ENCODE measurements around the gene CADM2. TPM values are rescaled to one million over a fixed set of nuclear protein-coding genes. Genes with fewer than 3 reads are reported as not detected.

The CADM2 gene
- total RNA-seq, 2 experiments from 2014 or later: not detected

DNA sequence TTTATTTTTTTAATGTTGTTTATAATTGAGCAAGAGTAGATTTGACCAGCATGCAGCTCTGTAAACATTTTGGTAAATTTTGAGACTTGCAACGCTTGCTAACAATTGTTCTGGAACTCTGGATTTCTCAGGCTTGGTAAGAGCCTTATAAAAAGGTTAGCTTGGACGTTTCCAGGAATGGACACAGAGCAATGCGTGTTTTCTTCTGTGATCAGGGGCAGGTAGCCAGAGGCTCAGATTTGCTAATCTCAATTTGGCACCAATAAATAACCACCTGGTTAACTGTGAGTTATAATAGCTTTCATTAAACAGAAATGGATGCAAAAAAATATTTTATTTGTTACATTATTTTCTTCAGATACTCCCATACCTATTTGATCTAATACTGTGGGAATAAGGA lies 39.8 kb downstream of the CADM2 start:
- no peak for DNase-seq
- Mint-ChIP-seq H3K27me3 (no peaks in the 10 kb centered on the region), H3K9me3 (no peaks in the 10 kb centered on the region), H3K4me3 (no peak overlapping the region), H3K27ac (no peak overlapping the region), H3K36me3 (ENCODE audit: low read depth) (no peaks in the 10 kb centered on the region), H3K4me1 (no peaks in the 10 kb centered on the region)
- ChIA-PET CTCF (no interaction called here), POLR2A (no interaction called here)

GRCh38 chr3:85003479-85003878 lies 44.7 kb downstream of the CADM2 start:
- Mint-ChIP-seq H3K4me3 (no peak overlapping the region), H3K9me3 (no peaks in the 10 kb centered on the region), H3K27ac (no peak overlapping the region), H3K27me3 (no peaks in the 10 kb centered on the region), H3K4me1 (no peaks in the 10 kb centered on the region), H3K36me3 (ENCODE audit: low read depth) (no peaks in the 10 kb centered on the region)
- ChIA-PET POLR2A (no interaction called here), CTCF (no interaction called here)
- DNase-seq: no peak

GRCh38 chr3:85004147-85004546 lies 45.4 kb downstream of the CADM2 start:
- DNase-seq: no peak
- POLR2A ChIA-PET: no interaction called here
- CTCF ChIA-PET: no interaction called here
- H3K4me3 Mint-ChIP-seq: no peak overlapping the region
- no peaks in the 10 kb centered on the region for H3K9me3 Mint-ChIP-seq
- no peaks in the 10 kb centered on the region for H3K27me3 Mint-ChIP-seq
- H3K27ac Mint-ChIP-seq: no peak overlapping the region
- no peaks in the 10 kb centered on the region for H3K36me3 Mint-ChIP-seq (ENCODE audit: low read depth)
- no peaks in the 10 kb centered on the region for H3K4me1 Mint-ChIP-seq

DNA sequence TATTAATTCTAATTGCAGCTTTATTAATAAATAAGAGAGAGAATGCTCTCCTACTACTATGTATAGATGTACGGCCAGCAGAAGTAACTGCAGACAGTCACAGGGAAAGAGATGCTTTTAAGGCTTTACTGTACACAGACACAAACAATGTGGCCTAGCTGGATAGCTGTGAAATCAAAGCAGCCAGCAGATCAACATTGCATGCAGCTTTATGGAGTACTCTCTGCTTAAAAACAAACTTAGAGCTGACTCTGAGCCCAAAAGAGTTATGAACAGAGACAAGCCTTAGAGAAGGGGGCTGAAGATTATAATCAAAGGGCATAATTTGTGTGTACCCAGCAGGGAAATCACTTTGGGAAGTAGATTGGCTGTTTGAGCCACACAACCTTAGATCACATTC lies 47.2 kb downstream of the CADM2 start:
- Mint-ChIP-seq H3K36me3 (ENCODE audit: low read depth) (no peaks in the 10 kb centered on the region), H3K27ac (no peak overlapping the region), H3K9me3 (no peaks in the 10 kb centered on the region), H3K27me3 (no peaks in the 10 kb centered on the region), H3K4me1 (no peaks in the 10 kb centered on the region), H3K4me3 (no peak overlapping the region)
- ChIA-PET CTCF (no interaction called here), POLR2A (no interaction called here)
- no peak for DNase-seq

- no peaks in the 10 kb centered on the region for H3K4me1 Mint-ChIP-seq
- H3K27ac Mint-ChIP-seq: no peak overlapping the region
- H3K36me3 Mint-ChIP-seq (ENCODE audit: low read depth): no peaks in the 10 kb centered on the region
- ChIA-PET POLR2A (no interaction called here), CTCF (no interaction called here)
- H3K4me3 Mint-ChIP-seq: no peak overlapping the region
- H3K9me3 Mint-ChIP-seq: no peaks in the 10 kb centered on the region
- H3K27me3 Mint-ChIP-seq: no peaks in the 10 kb centered on the region
- no peak for DNase-seq
Measured at GRCh38 chr3:85007195-85008094, 48.7 kb downstream of the CADM2 start.

- no peak for DNase-seq
- Mint-ChIP-seq H3K4me1 (no peaks in the 10 kb centered on the region), H3K27ac (no peak overlapping the region), H3K36me3 (ENCODE audit: low read depth) (no peaks in the 10 kb centered on the region), H3K27me3 (no peaks in the 10 kb centered on the region), H3K9me3 (peaks cover 5% of the 10 kb centered on the region), H3K4me3 (no peak overlapping the region)
- POLR2A ChIA-PET: no interaction called here
- CTCF ChIA-PET: interaction anchor here (0.5 kb wide), 1 partner anchor 51 kb away, joined by 5 read pairs; no protein-coding TSS in a partner anchor
Measured at GRCh38 chr3:85020828-85021227, 62.0 kb downstream of the CADM2 start.

DNA sequence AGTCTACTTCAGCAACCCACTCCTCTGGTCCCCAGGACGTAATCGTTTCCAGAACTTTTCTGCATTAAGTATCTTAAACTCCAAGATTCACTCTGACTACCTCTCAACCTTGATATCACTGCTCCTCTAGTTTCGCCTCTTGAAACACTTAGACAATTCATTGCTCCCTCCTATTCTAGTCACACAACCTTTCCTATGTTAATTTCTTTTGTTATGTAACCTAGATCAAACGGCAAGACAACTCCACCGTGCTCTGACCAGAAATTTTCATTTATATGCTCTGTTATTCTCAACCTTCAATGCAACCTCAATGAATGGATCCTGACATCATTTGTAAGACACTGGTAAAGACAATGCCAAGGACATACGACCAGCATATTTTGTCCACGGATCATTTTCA lies 71.3 kb downstream of the CADM2 start:
- Mint-ChIP-seq H3K27me3 (no peaks in the 10 kb centered on the region), H3K36me3 (ENCODE audit: low read depth) (no peaks in the 10 kb centered on the region), H3K27ac (no peak overlapping the region), H3K9me3 (peaks cover 7% of the 10 kb centered on the region), H3K4me3 (no peak overlapping the region), H3K4me1 (no peaks in the 10 kb centered on the region)
- POLR2A ChIA-PET: no interaction called here
- CTCF ChIA-PET: no interaction called here
- no peak for DNase-seq

GRCh38 chr3:85037203-85037602 lies 78.4 kb downstream of the CADM2 start:
- no peaks in the 10 kb centered on the region for H3K4me1 Mint-ChIP-seq
- ChIA-PET POLR2A (no interaction called here), CTCF (no interaction called here)
- no peaks in the 10 kb centered on the region for H3K27me3 Mint-ChIP-seq
- H3K9me3 Mint-ChIP-seq: peaks cover 6% of the 10 kb centered on the region
- no peak overlapping the region for H3K27ac Mint-ChIP-seq
- H3K4me3 Mint-ChIP-seq: no peak overlapping the region
- DNase-seq: no peak
- no peaks in the 10 kb centered on the region for H3K36me3 Mint-ChIP-seq (ENCODE audit: low read depth)

- Mint-ChIP-seq H3K4me1 (no peaks in the 10 kb centered on the region), H3K27ac (no peak overlapping the region), H3K36me3 (ENCODE audit: low read depth) (no peaks in the 10 kb centered on the region), H3K27me3 (no peaks in the 10 kb centered on the region), H3K9me3 (peaks cover 12% of the 10 kb centered on the region), H3K4me3 (no peak overlapping the region)
- DNase-seq: no peak
- ChIA-PET POLR2A (no interaction called here), CTCF (no interaction called here)
Measured at GRCh38 chr3:85041001-85041400, 82.2 kb downstream of the CADM2 start.

- H3K4me1 Mint-ChIP-seq: no peaks in the 10 kb centered on the region
- CTCF ChIA-PET: no interaction called here
- H3K4me3 Mint-ChIP-seq: no peak overlapping the region
- peaks cover 12% of the 10 kb centered on the region for H3K9me3 Mint-ChIP-seq
- H3K36me3 Mint-ChIP-seq (ENCODE audit: low read depth): no peaks in the 10 kb centered on the region
- H3K27ac Mint-ChIP-seq: no peak overlapping the region
- DNase-seq: no peak
- H3K27me3 Mint-ChIP-seq: no peaks in the 10 kb centered on the region
- POLR2A ChIA-PET: no interaction called here
Measured at GRCh38 chr3:85041562-85042055, 82.8 kb downstream of the CADM2 start.

DNA sequence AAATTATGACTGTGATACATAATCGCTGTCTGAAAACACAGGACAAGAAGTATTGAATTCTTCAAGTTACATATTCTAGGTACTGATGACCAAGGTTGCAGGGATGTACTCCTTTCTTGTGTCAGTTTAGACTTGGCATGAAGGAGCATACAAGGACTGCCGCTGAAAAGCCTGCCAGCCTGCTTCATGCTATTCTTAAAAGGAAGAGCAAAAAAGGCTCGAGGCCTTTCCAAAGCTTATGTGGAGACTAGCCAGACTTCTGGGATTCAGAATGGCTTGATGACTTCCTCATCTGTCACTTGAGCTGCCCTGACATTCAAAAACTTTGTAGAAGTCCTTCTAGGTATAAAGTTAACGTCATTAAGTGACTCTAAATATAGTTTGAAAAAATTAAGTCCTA lies 92.0 kb downstream of the CADM2 start:
- no peaks in the 10 kb centered on the region for H3K4me1 Mint-ChIP-seq
- CTCF ChIA-PET: no interaction called here
- no peak overlapping the region for H3K4me3 Mint-ChIP-seq
- POLR2A ChIA-PET: no interaction called here
- no peaks in the 10 kb centered on the region for H3K36me3 Mint-ChIP-seq (ENCODE audit: low read depth)
- H3K9me3 Mint-ChIP-seq: peaks cover 12% of the 10 kb centered on the region
- no peak overlapping the region for H3K27ac Mint-ChIP-seq
- no peaks in the 10 kb centered on the region for H3K27me3 Mint-ChIP-seq
- DNase-seq: no peak

DNA sequence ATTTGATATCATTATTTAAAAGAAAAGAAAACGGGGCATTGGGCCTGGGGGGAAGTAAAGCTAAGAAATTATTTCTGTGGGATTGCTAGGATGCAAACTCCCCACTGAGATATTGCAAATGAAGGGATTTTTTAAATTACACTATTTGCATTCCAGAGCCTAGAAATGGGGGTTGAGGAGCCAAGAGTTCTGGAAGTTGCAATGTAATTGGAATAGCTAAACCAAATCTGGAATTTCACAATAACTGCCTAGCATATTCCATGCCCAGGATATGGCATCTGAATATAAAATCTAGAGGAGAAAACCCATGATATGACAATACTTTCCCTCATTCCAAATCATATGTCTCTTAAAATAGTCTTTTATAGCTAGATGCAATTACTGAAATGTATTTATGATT lies 93.0 kb downstream of the CADM2 start:
- H3K27me3 Mint-ChIP-seq: no peaks in the 10 kb centered on the region
- H3K9me3 Mint-ChIP-seq: peaks cover 12% of the 10 kb centered on the region
- H3K4me3 Mint-ChIP-seq: no peak overlapping the region
- ChIA-PET POLR2A (no interaction called here), CTCF (no interaction called here)
- no peak overlapping the region for H3K27ac Mint-ChIP-seq
- H3K4me1 Mint-ChIP-seq: no peaks in the 10 kb centered on the region
- no peak for DNase-seq
- no peaks in the 10 kb centered on the region for H3K36me3 Mint-ChIP-seq (ENCODE audit: low read depth)

GRCh38 chr3:85053626-85054025 lies 94.8 kb downstream of the CADM2 start:
- Mint-ChIP-seq H3K4me3 (no peak overlapping the region), H3K27me3 (no peaks in the 10 kb centered on the region), H3K9me3 (peaks cover 5% of the 10 kb centered on the region), H3K4me1 (no peaks in the 10 kb centered on the region), H3K27ac (no peak overlapping the region), H3K36me3 (ENCODE audit: low read depth) (no peaks in the 10 kb centered on the region)
- no peak for DNase-seq
- POLR2A ChIA-PET: no interaction called here
- CTCF ChIA-PET: no interaction called here

GRCh38 chr3:85054579-85054978 lies 95.8 kb downstream of the CADM2 start:
- ChIA-PET POLR2A (no interaction called here), CTCF (no interaction called here)
- Mint-ChIP-seq H3K27ac (no peak overlapping the region), H3K4me1 (no peaks in the 10 kb centered on the region), H3K27me3 (no peaks in the 10 kb centered on the region), H3K9me3 (peaks cover 2% of the 10 kb centered on the region), H3K4me3 (no peak overlapping the region), H3K36me3 (ENCODE audit: low read depth) (no peaks in the 10 kb centered on the region)
- no peak for DNase-seq

All from activated CD4-positive, alpha-beta memory T cell treated with anti-CD3 and anti-CD28 coated beads, Interleukin-2, amount 10 ng/mL, durations not matched to agents 7 days and 5 days (primary cell).